Coronary artery (tissue), 2 donors: Measurements from ENCODE around the gene IPO5.

Source experiments
- DNase-seq: peaks from one replicate; pipeline ENCODE4 v3.0.0-alpha.2; 2017; ENCODE audit warnings: low spot score
- H3K27ac ChIP-seq, 2 donors: fragments of 200-600 bp; sonication (generic); one replicate each; pipeline ENCODE4 v1.5.1; 2016 to 2019
- H3K4me3 ChIP-seq: fragments of 200-600 bp; sonication (generic); 2 replicates; pipeline ENCODE4 v1.5.1; 2016; ENCODE audit warnings: mild to moderate bottlenecking, moderate library complexity
- TF ChIP-seq, protein P1 (sequence below): fragments of 200-600 bp; sonication (generic); IDR thresholded peaks from one replicate; pipeline ENCODE4 v1.5.1; 2019; ENCODE audit warnings: antibody characterized with exemption

The IPO5 gene

DNA sequence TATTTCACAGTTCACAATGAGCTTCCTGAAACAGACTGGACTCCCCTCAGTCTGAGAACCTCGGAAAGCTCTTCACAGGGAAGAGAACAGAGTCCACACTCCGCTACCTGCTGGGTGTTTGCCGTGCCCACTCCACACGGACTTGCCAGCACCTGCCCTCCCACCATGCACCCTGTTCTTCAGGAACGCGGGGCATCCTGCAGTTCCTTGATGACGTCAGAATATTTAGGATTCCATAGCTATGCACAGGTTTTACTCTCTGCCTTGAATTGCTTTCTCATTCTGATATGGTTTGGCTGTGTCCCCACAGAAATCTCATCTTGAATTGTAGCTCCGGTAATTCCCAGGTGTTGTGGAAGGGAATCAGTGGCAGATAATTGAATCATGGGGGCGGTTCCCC lies 115.0 kb downstream of the IPO5 start:
- TF ChIP-seq, protein P1, sequence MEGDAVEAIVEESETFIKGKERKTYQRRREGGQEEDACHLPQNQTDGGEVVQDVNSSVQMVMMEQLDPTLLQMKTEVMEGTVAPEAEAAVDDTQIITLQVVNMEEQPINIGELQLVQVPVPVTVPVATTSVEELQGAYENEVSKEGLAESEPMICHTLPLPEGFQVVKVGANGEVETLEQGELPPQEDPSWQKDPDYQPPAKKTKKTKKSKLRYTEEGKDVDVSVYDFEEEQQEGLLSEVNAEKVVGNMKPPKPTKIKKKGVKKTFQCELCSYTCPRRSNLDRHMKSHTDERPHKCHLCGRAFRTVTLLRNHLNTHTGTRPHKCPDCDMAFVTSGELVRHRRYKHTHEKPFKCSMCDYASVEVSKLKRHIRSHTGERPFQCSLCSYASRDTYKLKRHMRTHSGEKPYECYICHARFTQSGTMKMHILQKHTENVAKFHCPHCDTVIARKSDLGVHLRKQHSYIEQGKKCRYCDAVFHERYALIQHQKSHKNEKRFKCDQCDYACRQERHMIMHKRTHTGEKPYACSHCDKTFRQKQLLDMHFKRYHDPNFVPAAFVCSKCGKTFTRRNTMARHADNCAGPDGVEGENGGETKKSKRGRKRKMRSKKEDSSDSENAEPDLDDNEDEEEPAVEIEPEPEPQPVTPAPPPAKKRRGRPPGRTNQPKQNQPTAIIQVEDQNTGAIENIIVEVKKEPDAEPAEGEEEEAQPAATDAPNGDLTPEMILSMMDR = no peak
- Histone ChIP-seq H3K27ac (no peak overlapping the region), H3K4me3 (no peak overlapping the region)
- no peak for DNase-seq

GRCh38 chr13:98069985-98070384 lies 116.5 kb downstream of the IPO5 start:
- DNase-seq = no peak
- no peak overlapping the region for H3K4me3 ChIP-seq
- TF ChIP-seq, protein P1 = no peak
- H3K27ac ChIP-seq = no peak overlapping the region

DNA sequence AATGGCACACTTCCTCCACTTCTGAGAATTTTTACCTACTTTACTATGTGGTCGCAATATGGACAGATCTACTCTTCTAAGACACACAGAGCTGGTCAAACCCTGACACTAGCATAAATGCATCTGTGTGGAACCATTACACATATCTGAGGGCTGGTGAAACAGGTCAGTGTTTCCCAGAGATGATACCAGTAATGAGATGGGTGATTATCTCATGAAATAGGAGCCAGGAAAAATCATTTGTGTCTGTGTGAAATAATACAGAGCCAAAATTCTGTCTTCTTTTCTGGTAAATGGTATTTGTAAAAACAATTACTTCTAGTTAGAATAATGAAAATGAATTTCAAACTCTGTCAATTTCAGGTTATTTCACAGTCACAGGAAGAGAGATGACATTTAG lies 117.8 kb downstream of the IPO5 start:
- no peak overlapping the region for H3K27ac ChIP-seq
- TF ChIP-seq, protein P1 = no peak
- H3K4me3 ChIP-seq = no peak overlapping the region
- no peak for DNase-seq

DNA sequence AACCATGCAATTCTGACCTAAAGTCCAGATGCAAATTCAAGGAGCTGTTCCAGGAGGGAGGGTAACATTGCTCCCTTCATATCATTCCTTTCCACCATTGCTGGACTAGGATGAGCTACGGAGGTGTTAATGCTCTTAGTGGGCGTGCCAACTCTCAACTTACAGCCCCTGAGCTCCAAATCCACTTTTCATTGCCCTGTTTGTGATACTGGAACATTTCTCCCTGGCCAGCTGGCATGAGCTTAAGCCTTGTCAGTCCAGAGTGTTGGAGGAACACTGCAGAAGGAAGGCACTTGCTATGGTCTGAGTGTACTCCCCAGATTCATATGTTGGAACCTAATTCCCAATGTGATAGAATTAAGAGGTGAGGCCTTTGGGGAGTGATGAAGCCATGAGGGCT lies 119.0 kb downstream of the IPO5 start:
- Histone ChIP-seq H3K27ac (no peak overlapping the region), H3K4me3 (no peak overlapping the region)
- DNase-seq = no peak
- TF ChIP-seq, protein P1 = no peak
